ENCODE data around the gene KDM1A. TPM values are rescaled to one million over a fixed set of nuclear protein-coding genes. Genes with fewer than 3 reads are reported as not detected.

KDM1A gene
- total RNA-seq, 1 donor from 2014 or later, result 52.3 TPM

DNA sequence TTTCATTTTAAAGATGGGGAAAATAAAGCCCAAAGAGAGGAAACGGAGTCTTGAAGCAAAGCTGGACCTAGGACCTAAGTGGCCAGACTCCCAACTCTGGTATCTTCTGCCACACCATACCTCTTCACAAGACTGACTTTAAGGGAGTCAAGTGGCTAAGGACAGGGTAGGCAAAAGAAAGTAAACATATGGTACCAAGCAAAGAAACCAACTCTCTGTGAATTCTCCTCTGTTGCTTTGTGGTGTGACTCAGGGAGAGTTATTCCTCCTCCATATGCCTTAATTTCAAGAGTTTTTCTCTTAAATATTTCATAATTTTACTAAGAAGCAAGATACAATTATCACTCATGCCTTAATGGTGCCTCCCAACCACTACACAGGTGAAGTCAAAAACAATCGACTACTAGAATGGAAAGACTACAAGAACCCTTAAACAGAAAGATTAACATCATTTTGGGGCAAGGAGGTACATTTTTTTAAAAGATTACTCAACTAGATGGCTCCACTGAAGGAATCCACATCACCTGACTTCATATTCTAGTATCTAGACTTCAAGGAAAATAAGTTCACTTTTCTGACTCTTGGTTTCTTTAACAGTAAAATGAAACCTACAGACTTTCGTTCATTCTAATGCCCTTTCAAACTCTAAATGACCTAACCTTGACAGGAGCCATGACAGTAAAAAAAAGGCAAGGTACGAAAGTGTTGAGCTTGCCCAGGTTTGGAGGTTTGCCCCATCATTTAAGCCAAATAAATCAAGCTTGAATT lies 105.2 kb downstream of the KDM1A start:
- TF ChIP-seq, protein P1, sequence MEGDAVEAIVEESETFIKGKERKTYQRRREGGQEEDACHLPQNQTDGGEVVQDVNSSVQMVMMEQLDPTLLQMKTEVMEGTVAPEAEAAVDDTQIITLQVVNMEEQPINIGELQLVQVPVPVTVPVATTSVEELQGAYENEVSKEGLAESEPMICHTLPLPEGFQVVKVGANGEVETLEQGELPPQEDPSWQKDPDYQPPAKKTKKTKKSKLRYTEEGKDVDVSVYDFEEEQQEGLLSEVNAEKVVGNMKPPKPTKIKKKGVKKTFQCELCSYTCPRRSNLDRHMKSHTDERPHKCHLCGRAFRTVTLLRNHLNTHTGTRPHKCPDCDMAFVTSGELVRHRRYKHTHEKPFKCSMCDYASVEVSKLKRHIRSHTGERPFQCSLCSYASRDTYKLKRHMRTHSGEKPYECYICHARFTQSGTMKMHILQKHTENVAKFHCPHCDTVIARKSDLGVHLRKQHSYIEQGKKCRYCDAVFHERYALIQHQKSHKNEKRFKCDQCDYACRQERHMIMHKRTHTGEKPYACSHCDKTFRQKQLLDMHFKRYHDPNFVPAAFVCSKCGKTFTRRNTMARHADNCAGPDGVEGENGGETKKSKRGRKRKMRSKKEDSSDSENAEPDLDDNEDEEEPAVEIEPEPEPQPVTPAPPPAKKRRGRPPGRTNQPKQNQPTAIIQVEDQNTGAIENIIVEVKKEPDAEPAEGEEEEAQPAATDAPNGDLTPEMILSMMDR (IDR thresholded peaks at IDR 0.05), result no peak
- TF ChIP-seq POLR2A (IDR thresholded peaks at IDR 0.05), result no peak
- TF ChIP-seq POLR2AphosphoS5 (IDR thresholded peaks at IDR 0.05; ENCODE audit: insufficient read depth in 1 of 2, low read depth in 1 of 2), result no peak
- H3K27ac ChIP-seq, result no peak overlapping the region
- no peaks in the 10 kb centered on the region for H3K36me3 ChIP-seq
- intact Hi-C loops (cut with DNase I), result no loop called here
- H3K27me3 ChIP-seq, result no peaks in the 10 kb centered on the region
- DNase-seq (ENCODE audit: extremely low spot score in 2 of 2), result no peak
- no peaks in the 10 kb centered on the region for H3K9me3 ChIP-seq
- H3K4me1 ChIP-seq, result peaks cover 65% of the 10 kb centered on the region
- H3K4me3 ChIP-seq, result no peak overlapping the region

DNA sequence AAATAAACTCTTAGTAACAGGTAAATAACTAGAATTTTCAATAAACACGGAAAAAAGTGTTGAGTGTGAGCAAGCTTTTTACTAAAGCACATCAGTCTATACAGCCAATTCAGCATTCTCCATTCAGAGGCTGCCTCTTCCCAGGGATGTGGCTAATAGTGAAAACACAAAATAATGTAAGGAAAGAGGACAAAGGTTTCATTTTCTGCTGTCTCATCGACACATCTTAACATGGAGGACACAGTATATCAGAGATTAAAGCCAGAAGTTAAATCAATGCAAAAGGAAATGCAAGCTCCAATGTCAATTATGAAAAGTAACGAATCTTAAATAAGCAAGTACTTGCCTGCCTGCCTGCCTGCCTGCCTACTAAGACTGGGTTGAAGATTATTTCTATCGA lies 106.2 kb downstream of the KDM1A start:
- Histone ChIP-seq H3K9me3 (no peaks in the 10 kb centered on the region), H3K27ac (no peak overlapping the region), H3K27me3 (no peaks in the 10 kb centered on the region), H3K36me3 (no peaks in the 10 kb centered on the region), H3K4me1 (peaks cover 56% of the 10 kb centered on the region), H3K4me3 (no peak overlapping the region)
- intact Hi-C loops (cut with DNase I), result no loop called here
- TF ChIP-seq, protein P1 (IDR thresholded peaks at IDR 0.05), result no peak
- TF ChIP-seq POLR2A (IDR thresholded peaks at IDR 0.05) (no peak), POLR2AphosphoS5 (IDR thresholded peaks at IDR 0.05; ENCODE audit: insufficient read depth in 1 of 2, low read depth in 1 of 2) (no peak)
- DNase-seq (ENCODE audit: extremely low spot score in 2 of 2), result no peak

DNA sequence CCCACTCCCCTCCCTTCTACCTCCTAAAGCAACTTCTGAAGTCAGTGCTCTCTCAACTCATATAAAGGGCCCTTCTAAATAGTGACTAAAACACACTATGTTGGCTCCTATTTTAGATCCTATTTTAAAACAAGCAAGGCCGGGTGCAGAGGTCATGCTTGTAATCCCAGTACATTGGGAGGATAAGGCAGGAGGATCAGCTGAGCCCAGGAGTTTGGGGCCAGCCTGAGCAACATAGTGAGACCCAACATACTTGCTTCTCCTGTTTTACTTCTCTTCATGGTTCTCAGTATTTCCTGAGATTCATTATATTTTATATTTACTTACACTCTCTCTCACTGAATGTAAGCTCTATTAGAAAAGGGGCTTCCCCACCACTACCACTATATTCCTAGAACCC lies 106.9 kb downstream of the KDM1A start:
- H3K4me3 ChIP-seq, result no peak overlapping the region
- H3K27ac ChIP-seq, result no peak overlapping the region
- no peaks in the 10 kb centered on the region for H3K27me3 ChIP-seq
- DNase-seq (ENCODE audit: extremely low spot score in 2 of 2), result no peak
- H3K36me3 ChIP-seq, result no peaks in the 10 kb centered on the region
- no peak for TF ChIP-seq POLR2A (IDR thresholded peaks at IDR 0.05)
- no peak for TF ChIP-seq POLR2AphosphoS5 (IDR thresholded peaks at IDR 0.05; ENCODE audit: insufficient read depth in 1 of 2, low read depth in 1 of 2)
- TF ChIP-seq, protein P1 (IDR thresholded peaks at IDR 0.05), result no peak
- peaks cover 48% of the 10 kb centered on the region for H3K4me1 ChIP-seq
- no peaks in the 10 kb centered on the region for H3K9me3 ChIP-seq
- intact Hi-C loops (cut with DNase I), result no loop called here

DNA sequence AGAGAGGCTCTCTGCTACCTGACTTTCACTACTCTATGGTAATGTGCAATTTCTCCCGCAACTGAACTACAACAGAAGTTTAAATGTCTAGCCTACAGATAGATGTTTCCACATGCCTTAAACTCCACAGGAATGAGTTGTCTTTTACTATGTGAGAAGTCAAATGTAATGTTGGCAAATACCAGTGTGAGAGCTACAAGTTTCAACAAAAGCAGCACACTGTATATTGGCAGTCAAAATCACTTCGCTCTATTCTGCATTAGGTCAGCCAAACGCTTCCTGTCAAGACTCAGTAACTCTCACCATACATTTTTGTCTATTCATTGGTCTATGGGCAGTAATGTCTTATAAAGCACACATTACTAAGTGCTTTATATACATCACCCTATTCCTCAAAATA lies 107.5 kb downstream of the KDM1A start:
- peak in 1 of 2 donors; percentile 31 for TF ChIP-seq POLR2AphosphoS5 (IDR thresholded peaks at IDR 0.05; ENCODE audit: insufficient read depth in 1 of 2, low read depth in 1 of 2)
- no peak for TF ChIP-seq POLR2A (IDR thresholded peaks at IDR 0.05)
- intact Hi-C loops (cut with DNase I), result no loop called here

DNA sequence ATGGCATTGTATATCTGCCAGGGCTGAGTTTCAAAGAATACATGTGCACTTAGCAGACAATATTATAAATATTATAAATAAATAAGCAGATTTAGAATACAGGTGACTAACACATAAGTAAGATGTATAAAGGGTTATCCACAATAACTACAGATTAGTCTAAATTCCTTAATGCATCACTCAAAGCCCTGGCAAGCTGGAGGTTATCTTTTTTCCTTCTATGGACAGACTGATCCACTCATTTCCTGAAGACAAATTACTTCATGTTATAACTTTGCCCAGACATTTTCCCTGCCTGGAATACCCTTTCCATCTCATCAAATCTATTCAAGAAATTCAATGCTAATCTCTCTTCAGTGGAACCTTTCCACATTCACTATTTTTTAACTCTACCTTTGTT lies 110.6 kb downstream of the KDM1A start:
- no peak overlapping the region for H3K27ac ChIP-seq
- H3K4me1 ChIP-seq, result peaks cover 25% of the 10 kb centered on the region
- TF ChIP-seq, protein P1 (IDR thresholded peaks at IDR 0.05), result no peak
- TF ChIP-seq POLR2A (IDR thresholded peaks at IDR 0.05) (no peak), POLR2AphosphoS5 (IDR thresholded peaks at IDR 0.05; ENCODE audit: insufficient read depth in 1 of 2, low read depth in 1 of 2) (no peak)
- no peaks in the 10 kb centered on the region for H3K27me3 ChIP-seq
- H3K4me3 ChIP-seq, result no peak overlapping the region
- no peaks in the 10 kb centered on the region for H3K36me3 ChIP-seq
- intact Hi-C loops (cut with DNase I), result no loop called here
- no peak for DNase-seq (ENCODE audit: extremely low spot score in 2 of 2)
- no peaks in the 10 kb centered on the region for H3K9me3 ChIP-seq

More for the DNA sequence above, 107.5 kb downstream of the KDM1A start:
- no peak overlapping the region for H3K4me3 ChIP-seq
- H3K9me3 ChIP-seq, result no peaks in the 10 kb centered on the region
- peaks cover 42% of the 10 kb centered on the region for H3K4me1 ChIP-seq
- H3K27me3 ChIP-seq, result no peaks in the 10 kb centered on the region
- no peak overlapping the region for H3K27ac ChIP-seq
- no peaks in the 10 kb centered on the region for H3K36me3 ChIP-seq
- DNase-seq (ENCODE audit: extremely low spot score in 2 of 2), result no peak
